SIG-M5 (cell line): ENCODE results near the gene TERT.

Experiments
- DNase-seq: peaks from one replicate; lab custom pipeline; 2025; lab: John Stamatoyannopoulos, UW

TERT gene

DNA sequence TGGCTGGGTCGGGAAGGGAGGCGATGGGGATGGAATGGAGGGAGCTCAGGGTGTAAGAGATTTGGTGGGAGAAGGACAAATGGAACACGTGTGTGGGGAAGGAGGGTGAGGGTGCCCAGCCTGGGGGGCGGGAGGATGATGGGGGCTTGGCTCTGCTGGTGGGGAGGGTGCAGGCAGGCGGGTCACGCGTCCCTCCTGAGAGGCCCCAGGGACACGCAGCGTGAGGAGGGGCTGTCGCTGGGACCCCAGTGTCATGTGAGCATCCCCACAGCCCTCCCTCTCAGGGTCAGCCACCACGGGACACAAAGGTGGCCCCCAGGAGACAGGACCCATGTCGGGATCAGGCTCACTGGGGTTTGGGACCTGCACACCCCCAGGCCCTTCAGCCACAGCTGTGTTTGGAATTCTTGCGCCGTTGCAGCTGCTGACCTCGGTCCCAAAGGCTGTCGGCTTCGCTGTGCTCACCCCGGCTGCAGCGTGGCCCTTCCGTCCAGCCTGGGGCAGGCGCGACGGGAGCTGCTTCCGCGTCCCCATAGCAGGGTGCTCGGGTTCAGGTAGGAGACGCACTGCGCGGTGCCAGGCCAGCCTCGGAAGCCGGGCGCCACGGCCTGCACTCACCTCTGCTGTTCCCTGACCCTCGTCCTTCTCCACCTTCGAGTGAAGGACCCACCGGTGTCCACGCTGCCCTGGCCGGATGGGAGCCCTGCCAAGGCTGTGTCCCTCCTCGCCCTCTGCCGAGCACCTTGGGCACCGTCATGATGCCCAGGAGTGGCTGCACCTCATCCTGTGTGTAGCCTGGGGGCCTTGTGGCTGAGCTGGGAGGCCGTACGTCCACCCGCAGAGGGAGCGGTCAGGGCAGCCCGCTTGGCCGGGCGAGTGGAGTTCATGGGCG is 88.1 kb downstream of the TERT start:
- DNase-seq = no peak

DNA sequence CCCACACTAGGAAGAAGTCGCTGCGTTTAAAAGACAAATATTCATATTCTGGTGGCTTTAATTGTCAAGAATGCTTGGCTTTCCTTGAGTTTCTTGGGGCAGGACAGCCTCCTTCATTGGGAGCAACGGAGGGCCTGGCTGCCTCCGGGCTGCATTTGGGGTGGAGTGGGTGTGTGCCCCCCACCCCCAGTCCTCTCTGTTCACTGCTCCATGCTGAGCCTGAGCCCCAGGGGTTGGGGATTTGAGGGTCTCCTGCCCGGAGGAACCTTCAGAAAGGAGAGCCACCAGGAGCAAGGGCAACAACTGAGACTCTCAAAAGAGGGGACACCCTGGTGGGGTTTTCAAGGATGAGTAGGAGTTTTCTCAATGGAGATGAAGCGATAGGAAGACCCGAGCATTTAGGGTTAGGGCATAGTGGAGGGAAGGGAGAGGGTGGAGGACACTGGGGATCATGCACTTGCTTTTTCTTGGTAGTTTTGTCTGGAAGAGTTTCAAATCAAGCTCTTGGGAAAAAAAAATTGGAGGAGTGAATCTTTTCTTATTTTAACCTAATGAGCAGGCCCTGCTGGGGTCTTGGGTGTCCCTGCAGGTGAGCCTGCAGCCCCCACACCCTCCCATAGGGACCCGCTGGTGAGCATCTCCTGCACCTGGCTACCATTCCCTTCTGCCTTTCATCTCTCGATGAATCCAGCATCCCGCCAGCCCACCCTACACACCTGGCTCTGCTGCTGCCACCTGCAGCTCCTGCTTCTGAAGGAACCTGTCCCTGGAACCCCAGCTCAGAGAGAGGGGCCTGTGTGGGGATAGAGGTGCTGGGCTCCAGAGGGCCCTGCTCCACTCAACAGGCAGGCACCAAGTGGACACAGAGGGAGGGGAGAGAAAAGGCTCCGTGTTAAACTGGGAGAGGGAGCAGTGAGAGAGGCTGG is 89.3 kb downstream of the TERT start:
- no peak for DNase-seq

DNA sequence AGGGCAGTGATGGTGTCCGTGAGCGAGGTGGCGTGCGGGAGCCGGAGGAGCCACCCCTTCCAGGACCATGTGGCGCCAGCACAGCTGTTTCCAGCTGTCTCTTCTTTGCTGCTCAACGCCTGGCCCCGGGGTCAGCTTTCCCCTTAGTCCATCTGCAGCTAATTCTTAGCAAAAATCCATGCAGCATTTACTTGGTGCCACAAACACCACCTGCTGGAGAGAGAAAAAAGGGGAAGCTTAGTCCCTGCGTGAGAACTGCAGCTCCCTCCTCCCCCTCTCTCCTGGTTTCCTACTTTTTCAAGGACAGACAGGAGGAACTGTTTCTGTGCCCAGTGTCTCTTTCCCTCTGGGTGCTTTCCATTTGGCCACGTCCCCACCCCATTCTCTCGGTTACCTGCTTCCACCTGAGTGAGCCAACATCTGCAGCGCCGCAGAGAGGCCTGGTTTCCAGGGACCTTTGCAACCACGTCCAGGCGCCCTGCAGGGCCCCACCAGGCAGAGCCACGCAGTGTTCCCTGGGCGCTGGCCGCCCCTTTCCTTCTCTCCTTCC is 90.1 kb downstream of the TERT start:
- DNase-seq = no peak

DNA sequence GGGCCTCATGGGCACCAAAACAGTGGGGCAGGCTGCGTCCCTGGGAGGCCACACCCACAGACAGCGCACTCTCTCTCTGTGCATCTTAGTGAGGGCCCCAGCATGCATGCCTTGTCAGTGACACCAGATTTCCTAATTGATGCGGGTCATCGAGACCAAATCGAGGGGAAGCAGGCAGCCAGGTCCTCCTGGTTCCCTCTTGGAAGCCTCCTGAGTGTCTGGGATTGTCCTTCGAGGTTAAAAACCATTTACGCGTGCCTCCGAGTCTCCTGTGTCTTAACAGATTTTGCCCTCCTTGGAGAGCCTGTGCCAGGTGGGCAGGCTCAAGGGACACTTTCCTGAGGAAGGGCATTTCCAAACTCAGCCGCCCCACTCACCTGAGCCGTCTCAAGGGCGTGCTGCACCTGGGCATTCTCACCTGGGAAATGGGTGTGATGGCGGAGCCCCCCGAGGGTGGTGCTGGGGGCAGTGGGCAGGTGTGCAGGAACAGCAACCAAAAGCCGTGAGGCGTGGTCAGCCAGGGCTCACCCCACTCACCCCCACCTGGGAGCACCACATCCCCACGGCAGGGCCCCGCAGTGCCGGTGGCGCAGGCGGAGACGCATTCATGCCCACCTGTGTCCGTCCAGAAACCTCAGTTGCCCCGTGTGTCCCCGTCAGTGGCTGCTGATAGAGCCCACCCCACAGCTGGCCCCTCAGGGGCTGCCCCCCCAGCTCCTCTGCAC is 90.7 kb downstream of the TERT start:
- DNase-seq = no peak

DNA sequence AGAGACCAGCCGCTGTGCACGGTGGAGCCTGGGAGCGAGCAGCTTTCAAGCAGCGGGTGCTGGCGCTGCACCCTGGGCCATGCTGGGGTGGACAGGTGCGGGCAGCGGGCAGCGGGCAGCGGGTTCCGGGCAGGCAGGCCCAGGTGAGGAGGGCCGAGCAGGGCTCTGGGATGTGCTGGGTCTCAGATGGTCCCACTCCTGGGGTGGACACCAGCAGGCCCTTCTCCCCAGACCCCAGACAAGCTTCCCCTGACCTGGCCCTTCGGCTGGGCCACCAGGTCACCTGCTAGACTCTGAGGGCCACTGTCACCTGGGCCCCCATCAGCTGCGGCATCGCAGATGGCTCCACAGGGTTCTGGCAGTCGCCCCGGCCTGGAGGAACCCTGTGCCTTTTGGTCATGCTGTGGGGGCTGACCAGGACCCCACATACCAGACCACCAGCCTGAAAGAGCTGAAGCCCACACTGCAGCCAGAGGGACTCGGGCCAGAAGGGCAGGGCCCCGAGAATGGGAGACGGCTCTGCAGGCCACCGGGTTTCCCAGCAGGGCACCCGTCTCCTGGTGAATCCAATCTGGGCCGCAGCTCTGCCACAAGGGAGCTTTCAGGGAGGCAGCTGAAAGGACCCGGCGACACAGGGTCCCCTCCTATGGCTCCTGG is 91.4 kb downstream of the TERT start:
- no peak for DNase-seq
